Caki2 (cell line): Measurements from ENCODE around the gene USP13. TPM values are rescaled to one million over a fixed set of nuclear protein-coding genes. Genes with fewer than 3 reads are reported as not detected.

Experiments used
- DNase-seq: peaks from one replicate; pipeline ENCODE4 v3.0.0-alpha.2; 2015; ENCODE audit warnings: low read depth
- in situ Hi-C: cut with HindIII; loops from 2 replicates; pipeline ENCODE4 v1.10.0; 2016; ENCODE audit warnings: low sequenced_read_pairs, low pct_unique_long_range_greater_than_20kb, mixed read lengths
- total RNA-seq: library from RNA; depleted of rRNA; stranded (reverse); fragments of >200 nt; shearing (Covaris generic); gene quantifications from 2 replicates; pipeline ENCODE4 v1.2.3, GENCODE V29; 2014; ENCODE audit warnings: low replicate concordance

The USP13 gene
- total RNA-seq, 1 experiment from 2014 or later = 16.7 TPM

DNA sequence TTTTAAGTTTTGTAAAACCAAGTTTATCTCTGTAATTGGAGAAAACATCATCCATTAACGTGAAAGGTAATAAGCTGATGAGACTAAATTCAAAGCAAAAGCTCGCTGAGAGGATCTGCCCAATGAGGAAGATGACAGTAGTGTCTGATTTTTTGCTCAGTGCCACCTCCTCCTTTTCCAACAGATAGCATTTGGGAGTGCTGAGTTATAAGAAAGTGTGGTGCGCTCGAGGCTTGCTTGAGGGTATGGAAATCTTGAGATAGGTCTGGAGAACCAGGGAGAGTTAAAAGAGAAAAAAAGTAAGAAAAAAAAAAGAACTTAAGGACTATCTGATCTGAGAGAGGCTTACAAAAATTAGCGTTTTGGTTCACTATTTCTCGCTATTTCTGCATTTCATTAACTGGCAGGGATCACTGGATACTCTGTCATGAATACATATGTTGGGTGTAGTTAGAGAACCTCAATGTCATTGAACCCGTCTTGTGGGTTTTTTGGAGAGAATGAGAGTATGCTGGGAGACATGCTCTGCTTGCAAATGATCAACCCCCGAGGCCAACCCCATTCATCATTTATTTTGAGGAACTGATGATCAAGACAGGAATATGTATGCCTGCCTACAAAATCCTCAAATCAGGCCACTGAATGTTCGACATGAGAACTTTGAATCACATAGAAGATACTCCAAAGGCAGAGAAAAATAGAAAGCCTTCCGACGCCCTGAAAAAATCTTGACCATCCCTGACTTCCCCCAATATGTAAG lies 973 bp upstream of the USP13 start:
- in situ Hi-C loops = no loop called here
- DNase-seq = peak; percentile 10

GRCh38 chr3:179653096-179653797 lies 407 bp downstream of the USP13 start:
- in situ Hi-C loops = no loop called here
- peak; percentile 84 for DNase-seq

DNA sequence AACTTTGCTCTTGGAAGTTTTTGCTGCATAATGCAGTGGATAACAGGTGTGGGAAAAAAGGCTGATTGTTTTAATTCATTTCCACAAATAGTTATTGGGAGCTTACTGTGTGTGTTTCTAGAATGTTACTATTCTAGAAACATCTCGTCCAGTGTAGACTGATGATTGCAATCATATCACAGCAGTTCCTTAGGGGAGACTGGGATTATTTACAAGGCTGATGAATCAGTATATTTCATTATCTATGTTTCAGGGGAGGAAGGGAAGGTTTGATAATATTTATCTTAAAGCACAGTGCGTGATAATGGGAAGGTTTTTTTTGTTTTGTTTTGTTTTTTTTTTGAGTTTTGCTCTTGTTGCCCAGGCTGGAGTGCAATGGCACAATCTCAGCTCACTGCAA lies 2.4 kb downstream of the USP13 start:
- peak; percentile 12 for DNase-seq
- in situ Hi-C loops = no loop called here

- no peak for DNase-seq
- in situ Hi-C loops = no loop called here
Observed at GRCh38 chr3:179658606-179659005, 5.8 kb downstream of the USP13 start.

DNA sequence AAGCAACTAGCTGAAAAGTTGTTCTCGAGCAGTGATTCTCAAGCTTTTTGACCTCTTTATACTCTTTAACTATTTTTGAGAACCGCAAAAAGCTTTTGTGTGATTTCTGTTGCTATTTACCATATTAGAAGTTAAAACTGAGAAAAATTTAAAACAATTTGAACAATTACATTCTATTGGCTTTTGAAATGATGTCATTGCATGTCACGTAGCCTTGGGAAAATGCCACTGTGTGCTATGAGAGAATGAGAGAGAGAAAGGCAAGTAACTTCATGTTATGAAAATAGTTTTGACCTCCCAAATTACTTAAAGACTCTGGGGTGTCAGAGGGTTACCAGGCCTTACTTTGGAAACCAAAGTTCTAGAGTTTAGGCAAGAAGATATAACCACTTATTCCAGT lies 8.0 kb downstream of the USP13 start:
- in situ Hi-C loops = no loop called here
- DNase-seq = no peak

- DNase-seq = no peak
- in situ Hi-C loops = no loop called here
Observed at GRCh38 chr3:179661777-179662176, 8.9 kb downstream of the USP13 start.

DNA sequence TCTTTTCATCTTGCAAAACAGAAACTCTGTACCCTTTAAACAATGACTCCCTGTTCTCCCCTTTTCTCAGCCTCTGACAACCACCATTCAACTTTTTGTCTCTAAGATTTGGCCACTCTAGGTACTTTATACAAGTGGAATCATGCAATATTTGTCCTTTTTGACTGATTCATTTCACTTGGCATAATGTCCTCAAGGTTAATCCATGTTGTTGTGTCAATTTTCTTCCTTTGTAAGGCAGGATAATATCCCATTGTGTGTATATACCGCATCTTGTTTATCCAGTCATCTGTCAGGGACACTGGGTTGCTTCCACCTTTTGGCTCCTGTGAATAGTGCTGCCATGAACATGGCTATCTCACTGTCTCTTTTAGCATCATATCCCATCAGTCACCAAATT lies 10.3 kb downstream of the USP13 start:
- in situ Hi-C loops = no loop called here
- DNase-seq = no peak

GRCh38 chr3:179666030-179666429 lies 13.2 kb downstream of the USP13 start:
- in situ Hi-C loops = no loop called here
- no peak for DNase-seq

DNA sequence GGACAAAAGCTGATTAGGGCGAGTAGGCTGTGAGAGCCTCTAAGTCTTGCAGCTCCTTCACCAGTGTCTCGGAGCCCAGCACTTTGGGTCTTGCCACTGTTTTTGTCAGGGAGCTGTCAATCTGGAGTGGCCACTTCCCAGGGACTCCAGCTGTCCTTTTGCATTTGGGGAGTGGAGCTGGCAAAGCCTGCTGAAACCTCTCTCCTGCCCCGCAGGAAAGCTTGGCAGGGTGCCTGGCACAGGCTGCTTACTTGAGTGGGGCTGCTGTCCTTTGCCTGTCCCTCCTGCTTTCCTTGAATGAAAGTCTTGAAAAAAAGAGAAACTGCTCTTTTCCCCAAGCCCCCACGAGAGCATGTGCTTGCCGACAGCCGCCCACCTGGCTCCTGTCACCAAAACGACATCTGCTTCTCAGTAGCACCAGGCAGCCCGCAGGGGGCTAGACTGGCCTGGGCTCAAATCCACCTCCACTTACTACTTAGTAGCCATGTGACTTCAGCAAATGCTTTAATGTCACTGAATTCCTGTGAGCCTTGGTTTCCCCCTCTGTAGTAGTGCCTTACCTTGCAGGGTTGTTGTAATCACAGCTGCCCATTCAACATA lies 13.7 kb downstream of the USP13 start:
- in situ Hi-C loops = no loop called here

GRCh38 chr3:179668429-179668828 lies 15.6 kb downstream of the USP13 start:
- in situ Hi-C loops = no loop called here
- no peak for DNase-seq

More for the DNA sequence above, 13.7 kb downstream of the USP13 start:
- DNase-seq = no peak

DNA sequence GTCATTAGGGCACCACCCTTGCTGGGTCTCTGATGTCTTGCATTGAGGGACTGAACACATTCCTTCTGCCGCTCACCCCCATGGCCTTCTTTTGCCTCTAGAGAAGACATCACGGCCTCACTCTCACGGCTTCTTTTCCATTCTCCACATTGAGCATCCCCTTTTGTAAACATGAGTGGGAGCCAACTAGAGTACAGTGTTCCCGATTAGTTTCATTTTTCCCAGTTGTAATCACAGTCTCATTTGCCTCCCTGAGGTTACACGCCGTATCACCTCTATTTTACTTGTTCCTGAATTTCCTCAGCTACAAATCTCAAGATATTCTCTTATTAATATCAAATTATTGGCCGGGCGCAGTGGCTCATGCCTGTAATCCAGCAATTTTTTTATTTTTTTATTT lies 17.5 kb downstream of the USP13 start:
- DNase-seq = no peak
- in situ Hi-C loops = no loop called here

DNA sequence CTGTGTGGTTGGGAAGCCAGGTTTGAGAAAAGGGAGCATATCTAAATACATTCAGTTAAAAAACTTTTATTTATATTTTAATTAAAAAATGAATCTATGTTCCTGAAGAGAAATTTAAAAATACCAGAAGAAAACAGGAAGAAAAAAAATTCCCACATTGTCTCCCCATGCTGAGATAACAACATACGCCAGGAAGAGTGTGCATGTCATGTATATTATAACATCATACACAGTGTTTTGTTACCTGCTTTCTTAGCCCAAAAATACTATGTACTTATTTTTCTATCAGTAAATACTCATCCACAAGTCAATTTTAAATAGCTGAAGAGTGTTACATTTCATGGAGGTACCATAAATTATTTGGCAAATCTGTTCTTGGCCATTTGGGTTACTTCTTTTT lies 18.5 kb downstream of the USP13 start:
- in situ Hi-C loops = no loop called here
- no peak for DNase-seq

- DNase-seq = no peak
- in situ Hi-C loops = no loop called here
Observed at GRCh38 chr3:179671747-179672242, 19.0 kb downstream of the USP13 start.

- in situ Hi-C loops = no loop called here
- DNase-seq = no peak
Observed at GRCh38 chr3:179672918-179673317, 20.1 kb downstream of the USP13 start.

GRCh38 chr3:179673523-179673922 lies 20.7 kb downstream of the USP13 start:
- in situ Hi-C loops = no loop called here
- no peak for DNase-seq

DNA sequence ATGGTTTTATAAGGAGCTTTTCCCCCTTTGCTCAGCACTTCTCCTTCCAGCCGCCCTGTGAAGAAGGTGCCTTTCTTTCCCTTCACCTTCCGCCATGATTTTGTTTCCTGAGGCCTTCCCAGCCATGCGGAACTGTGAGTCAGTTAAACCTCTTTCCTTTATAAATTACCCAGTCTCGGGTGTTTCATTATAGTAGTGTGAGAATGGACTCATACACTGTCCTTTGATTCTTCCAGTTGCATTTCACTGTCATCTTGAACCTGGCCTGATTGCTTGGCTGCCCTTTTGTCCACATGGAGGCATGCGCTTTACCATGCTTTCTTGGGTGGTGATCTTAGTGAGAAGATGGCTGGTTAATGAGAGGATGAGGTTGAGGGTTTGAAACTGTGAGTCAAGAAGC lies 23.2 kb downstream of the USP13 start:
- in situ Hi-C loops = no loop called here
- peak; percentile 59 for DNase-seq

DNA sequence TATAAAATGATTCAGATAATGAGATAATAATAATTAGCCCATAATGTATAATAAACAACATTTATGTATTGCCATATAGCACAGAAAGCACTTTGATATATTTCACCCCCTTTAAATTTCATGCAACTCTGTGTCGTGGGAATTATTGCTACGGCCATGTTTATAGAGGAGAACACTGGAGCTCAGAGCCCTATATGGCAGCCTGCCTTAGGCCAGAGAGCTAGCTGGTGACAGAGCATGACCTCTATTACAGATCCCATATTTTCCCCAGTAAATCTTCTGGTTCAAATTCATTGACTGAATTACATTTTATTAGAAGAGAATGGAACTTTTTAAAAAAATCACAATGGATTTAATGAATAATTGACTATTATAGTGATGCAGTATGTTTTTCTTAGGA lies 25.0 kb downstream of the USP13 start:
- in situ Hi-C loops = no loop called here
- DNase-seq = no peak

DNA sequence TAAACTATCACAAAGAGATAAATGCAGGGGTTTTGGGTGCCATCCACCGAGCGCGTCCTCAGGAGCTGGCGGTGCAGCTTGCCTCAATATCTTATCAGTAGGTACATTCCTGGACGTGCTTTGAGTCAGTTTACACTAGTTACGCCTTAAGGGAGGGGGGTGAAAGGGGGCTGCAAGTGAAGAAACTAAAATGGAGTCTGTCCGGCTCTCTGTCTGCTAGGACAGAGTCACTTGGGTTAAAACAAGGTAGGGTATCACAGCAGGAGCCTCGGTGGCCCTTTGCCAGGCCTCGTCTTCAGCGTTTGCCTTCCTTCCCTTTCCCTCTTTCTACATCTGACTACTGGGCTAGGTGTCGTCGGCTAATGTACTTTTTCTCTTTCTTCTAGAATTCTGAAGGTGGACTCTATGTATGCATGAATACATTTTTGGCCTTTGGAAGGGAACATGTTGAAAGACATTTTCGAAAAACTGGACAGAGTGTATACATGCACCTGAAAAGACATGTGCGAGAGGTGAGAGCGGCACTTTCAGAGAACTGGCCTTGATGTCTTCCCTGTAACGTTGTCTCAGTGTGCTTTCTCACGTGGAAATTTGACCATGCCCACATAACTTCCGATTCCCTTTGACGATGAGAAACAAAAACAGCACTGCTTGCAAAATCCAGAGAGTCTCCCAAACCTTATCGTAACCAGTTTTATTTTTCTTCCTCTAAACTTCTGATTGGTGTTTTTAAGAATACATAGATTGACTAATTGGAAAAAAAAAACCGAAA lies 28.8 kb downstream of the USP13 start:
- no peak for DNase-seq
- in situ Hi-C loops = no loop called here
